Measurements from ENCODE around the gene DHRS13.

GRCh38 chr17:28880572-28880945 is 22.3 kb downstream of the DHRS13 start:
- TF ChIP-seq POLR2AphosphoS5 (IDR thresholded peaks at IDR 0.05) (no peak), POLR2A (IDR thresholded peaks at IDR 0.05) (no peak)
